Osteocyte (in vitro differentiated cells): ENCODE measurements around the gene CCM2. TPM values are rescaled to one million over a fixed set of nuclear protein-coding genes. Genes with fewer than 3 reads are reported as not detected.
"Not testable (repeated sequence)": the region's sequence is repeated elsewhere in the genome, so short reads cannot be mapped to it uniquely, and the experiment has no call there.

ENCODE experiments used
- DNase-seq: peaks from one replicate; pipeline ENCODE4 v3.0.0; 2021; ENCODE audit warnings: mixed read lengths; ENCODE audit not compliant: unreplicated experiment; ENCODE audit errors: extremely low spot score
- H3K27ac Mint-ChIP-seq: one replicate; pipeline ENCODE4 v1.8.0; 2021; ENCODE audit warnings: mild to moderate bottlenecking, mixed read lengths; ENCODE audit not compliant: unreplicated experiment
- H3K27me3 Mint-ChIP-seq: one replicate; pipeline ENCODE4 v1.8.0; 2021; ENCODE audit warnings: mixed read lengths; ENCODE audit not compliant: unreplicated experiment
- H3K36me3 Mint-ChIP-seq: one replicate; pipeline ENCODE4 v1.8.0; 2021; ENCODE audit warnings: mixed read lengths; ENCODE audit not compliant: unreplicated experiment
- H3K4me1 Mint-ChIP-seq: one replicate; pipeline ENCODE4 v1.8.0; 2021; ENCODE audit warnings: mixed read lengths; ENCODE audit not compliant: unreplicated experiment
- H3K4me3 Mint-ChIP-seq: one replicate; pipeline ENCODE4 v1.8.0; 2021; ENCODE audit warnings: mild to moderate bottlenecking, moderate library complexity, mixed read lengths; ENCODE audit not compliant: unreplicated experiment
- H3K9me3 Mint-ChIP-seq: one replicate; pipeline ENCODE4 v1.8.0; 2021; ENCODE audit warnings: mixed read lengths; ENCODE audit not compliant: unreplicated experiment
- CTCF ChIP-seq: fragments of 200-600 bp; sonication (generic); IDR thresholded peaks from 2 replicates; pipeline ENCODE4 v1.5.0; 2021; ENCODE audit warnings: antibody characterized with exemption, mild to moderate bottlenecking, moderate library complexity
- total RNA-seq: library from RNA; stranded (reverse); gene quantifications from 2 replicates; pipeline ENCODE4 v1.2.1, GENCODE V29; 2021

The CCM2 gene
- total RNA-seq, 1 donor from 2014 or later = 42.3 TPM

DNA sequence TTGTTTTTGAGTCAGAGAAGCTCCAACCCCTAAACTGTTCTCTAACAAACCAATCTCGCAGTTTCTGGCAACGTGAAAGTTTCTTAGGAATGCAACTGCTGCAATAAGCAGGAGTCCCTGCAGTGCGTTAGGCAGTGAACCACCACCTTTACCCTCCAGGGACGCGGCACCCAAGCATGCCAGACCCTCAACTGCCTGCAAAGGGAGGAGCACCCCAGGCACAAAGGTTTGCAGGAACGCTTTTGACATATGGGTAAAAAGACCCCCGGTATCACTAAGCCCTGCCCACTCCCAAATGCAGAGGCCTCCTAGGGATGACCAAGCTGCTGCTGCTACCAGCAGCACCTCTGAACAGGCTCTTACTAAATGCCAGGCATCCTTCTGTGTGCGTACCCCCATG is 106.8 kb downstream of the CCM2 start:
- no peak for DNase-seq
- no peak overlapping the region for H3K27ac Mint-ChIP-seq
- H3K4me1 Mint-ChIP-seq = peaks cover 16% of the 10 kb centered on the region
- H3K27me3 Mint-ChIP-seq = no peaks in the 10 kb centered on the region
- peaks cover 21% of the 10 kb centered on the region for H3K36me3 Mint-ChIP-seq
- TF ChIP-seq CTCF = no peak
- H3K4me3 Mint-ChIP-seq = no peak overlapping the region
- no peaks in the 10 kb centered on the region for H3K9me3 Mint-ChIP-seq

DNA sequence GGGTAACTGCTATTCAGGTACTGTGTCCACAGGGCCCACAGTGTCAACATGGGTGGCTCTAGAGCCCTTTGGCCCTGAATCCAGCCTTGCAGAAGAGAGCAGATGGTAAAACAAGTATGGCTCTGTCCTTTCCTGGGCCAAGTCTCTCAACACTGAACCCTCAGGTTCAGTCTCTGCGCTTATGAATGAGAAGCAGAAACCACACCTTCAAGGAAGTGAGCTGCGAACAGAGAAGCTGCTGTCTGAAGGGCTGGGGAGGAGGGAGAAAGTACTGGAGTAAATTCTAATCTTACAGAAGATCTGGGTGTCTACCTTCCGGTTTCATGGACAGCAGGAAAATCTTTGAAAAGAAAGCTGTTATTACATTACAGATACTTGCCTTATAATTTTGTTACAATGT is 107.4 kb downstream of the CCM2 start:
- Mint-ChIP-seq H3K4me3 (no peak overlapping the region), H3K27ac (no peak overlapping the region), H3K36me3 (peaks cover 21% of the 10 kb centered on the region), H3K27me3 (no peaks in the 10 kb centered on the region), H3K4me1 (peaks cover 21% of the 10 kb centered on the region), H3K9me3 (no peaks in the 10 kb centered on the region)
- TF ChIP-seq CTCF = no peak
- no peak for DNase-seq

GRCh38 chr7:45108863-45109262 is 108.9 kb downstream of the CCM2 start:
- Mint-ChIP-seq H3K27ac (no peak overlapping the region), H3K4me3 (no peak overlapping the region), H3K27me3 (peaks cover 11% of the 10 kb centered on the region), H3K9me3 (no peaks in the 10 kb centered on the region), H3K36me3 (peaks cover 18% of the 10 kb centered on the region), H3K4me1 (peaks cover 26% of the 10 kb centered on the region)
- no peak for TF ChIP-seq CTCF
- DNase-seq = no peak

DNA sequence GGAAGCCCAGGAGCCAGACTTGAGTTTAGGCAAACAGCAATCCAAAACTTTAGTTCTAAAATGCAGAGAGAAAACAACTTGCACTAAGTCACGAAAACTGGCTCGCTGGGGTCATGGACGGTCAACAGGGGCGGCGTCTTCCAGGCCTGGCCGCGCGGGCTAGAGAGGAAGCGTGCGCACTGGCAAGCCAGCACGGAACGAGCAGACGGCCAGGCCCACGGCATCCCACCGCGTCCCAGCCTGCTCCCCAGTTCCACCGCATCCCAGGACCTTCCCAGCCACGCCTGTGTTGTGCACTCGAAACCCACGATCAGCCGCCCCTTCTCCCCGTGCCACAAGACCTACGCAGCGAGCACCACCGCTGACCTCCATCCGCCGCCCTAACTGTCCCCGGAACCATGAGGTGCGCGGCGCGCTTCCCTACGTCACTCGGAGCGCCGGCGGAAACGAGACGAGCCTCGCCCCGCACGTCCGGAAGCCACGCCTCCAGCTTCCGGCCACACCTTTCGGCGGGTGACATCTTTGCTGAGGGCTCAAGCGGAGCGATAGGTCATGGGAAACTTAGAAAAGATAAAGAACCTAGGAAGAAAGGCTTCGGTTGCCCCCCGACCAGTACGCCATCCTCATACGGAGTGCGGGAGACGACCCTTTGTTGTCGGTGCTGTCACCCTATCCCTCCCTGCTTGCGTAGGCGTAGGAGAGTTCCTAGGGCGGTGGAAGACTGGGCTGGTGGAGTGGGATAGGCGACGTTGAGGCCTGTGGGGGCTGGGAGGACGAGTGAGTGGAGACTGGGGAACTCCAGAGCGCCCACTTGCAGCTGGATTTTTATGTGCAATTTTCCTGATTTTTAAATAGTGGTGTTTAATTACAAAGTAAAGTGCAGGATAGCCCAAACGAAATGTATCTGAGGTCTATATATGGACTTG is 111.6 kb downstream of the CCM2 start, which contains the start of gene TBRG4:
Gene TBRG4, minus strand, starts transcription at position 400 of the 926 bp plus-strand sequence. CDS start 2,460 bp downstream, outside the sequence.
- H3K4me3 Mint-ChIP-seq = peak within 1 kb of the TSS; percentile 99
- DNase-seq = peak; percentile 96
- peaks cover 26% of the 10 kb centered on the region for H3K4me1 Mint-ChIP-seq
- peak within 1 kb of the TSS; percentile 96 for H3K27ac Mint-ChIP-seq
- no peaks in the 10 kb centered on the region for H3K9me3 Mint-ChIP-seq
- H3K27me3 Mint-ChIP-seq = peaks cover 26% of the 10 kb centered on the region
- peaks cover 16% of the 10 kb centered on the region for H3K36me3 Mint-ChIP-seq
- TF ChIP-seq CTCF = peak; percentile 51

- no peak for DNase-seq
- Mint-ChIP-seq H3K36me3 (peaks cover 12% of the 10 kb centered on the region), H3K9me3 (no peaks in the 10 kb centered on the region), H3K27ac (peak overlapping the region; percentile 96), H3K27me3 (peaks cover 31% of the 10 kb centered on the region), H3K4me3 (peak overlapping the region; percentile 99), H3K4me1 (peaks cover 25% of the 10 kb centered on the region)
- TF ChIP-seq CTCF = no peak
Observed at GRCh38 chr7:45112648-45113047, 112.6 kb downstream of the CCM2 start.

DNA sequence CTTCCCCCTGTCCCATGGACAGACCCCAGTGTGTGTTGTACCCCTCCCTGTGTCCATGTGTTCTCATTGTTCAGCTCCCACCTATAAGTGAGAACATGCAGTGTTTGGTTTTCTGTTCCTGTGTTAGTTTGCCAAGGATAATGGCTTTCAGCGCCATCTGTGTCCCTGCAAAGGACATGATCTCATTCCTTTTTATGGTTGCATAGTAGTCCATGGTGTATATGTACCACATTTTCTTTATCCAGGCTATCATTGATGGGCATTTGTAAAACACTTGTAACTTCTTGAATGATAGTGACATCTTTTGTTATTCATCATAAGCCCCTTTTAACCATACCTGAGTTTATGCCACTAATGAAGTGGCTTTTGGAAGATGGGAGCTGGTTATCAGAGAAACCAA is 114.3 kb downstream of the CCM2 start:
- not testable (repeated sequence) for H3K4me3 Mint-ChIP-seq, DNase-seq, H3K9me3 Mint-ChIP-seq, H3K27ac Mint-ChIP-seq, H3K36me3 Mint-ChIP-seq
- Mint-ChIP-seq H3K4me1 (peaks cover 21% of the 10 kb centered on the region), H3K27me3 (peaks cover 31% of the 10 kb centered on the region)
